Measurements from ENCODE around the gene TRERF1. TPM values are rescaled to one million over a fixed set of nuclear protein-coding genes. Genes with fewer than 3 reads are reported as not detected.

The TRERF1 gene
- total RNA-seq, 1 donor from 2014 or later, result 13.2 TPM

DNA sequence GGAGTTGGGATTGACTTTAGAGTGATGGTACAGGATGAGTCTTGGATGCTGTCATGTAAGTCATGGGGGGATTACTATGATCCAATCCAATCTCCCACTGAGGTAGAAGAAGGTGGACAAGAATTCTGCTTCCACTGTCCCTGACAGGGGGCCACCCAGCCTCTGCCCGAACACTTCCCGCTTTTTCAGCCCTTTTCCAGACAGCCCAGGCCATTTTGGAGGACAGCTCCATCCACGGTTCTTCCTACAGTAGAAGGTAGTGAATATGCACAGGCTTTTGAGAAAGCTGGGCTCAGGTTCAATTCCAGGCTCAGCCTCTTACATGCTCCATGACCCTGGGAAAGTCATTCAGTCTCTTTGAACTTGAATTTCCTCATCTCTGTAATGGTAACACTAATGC is 31.0 kb downstream of the TRERF1 start:
- H3K4me1 Mint-ChIP-seq (ENCODE audit: unreplicated experiment), result peaks cover 28% of the 10 kb centered on the region
- no peak overlapping the region for H3K27ac Mint-ChIP-seq
- TF ChIP-seq CTCF (conservative IDR thresholded peaks at IDR 0.05), result no peak
- DNase-seq (ENCODE audit: extremely low spot score, unreplicated experiment), result no peak
- peaks cover 9% of the 10 kb centered on the region for H3K36me3 Mint-ChIP-seq
- H3K4me3 Mint-ChIP-seq, result no peak overlapping the region
- no peaks in the 10 kb centered on the region for H3K27me3 Mint-ChIP-seq
- no peaks in the 10 kb centered on the region for H3K9me3 Mint-ChIP-seq

- Mint-ChIP-seq H3K4me3 (no peak overlapping the region), H3K27me3 (no peaks in the 10 kb centered on the region), H3K9me3 (no peaks in the 10 kb centered on the region), H3K4me1 (ENCODE audit: unreplicated experiment) (peaks cover 27% of the 10 kb centered on the region), H3K36me3 (peaks cover 10% of the 10 kb centered on the region), H3K27ac (no peak overlapping the region)
- no peak for DNase-seq (ENCODE audit: extremely low spot score, unreplicated experiment)
- no peak for TF ChIP-seq CTCF (conservative IDR thresholded peaks at IDR 0.05)
These were observed 32.0 kb downstream of the TRERF1 start for GRCh38 chr6:42419490-42420280.

- Mint-ChIP-seq H3K4me1 (ENCODE audit: unreplicated experiment) (peaks cover 27% of the 10 kb centered on the region), H3K9me3 (no peaks in the 10 kb centered on the region), H3K27me3 (no peaks in the 10 kb centered on the region), H3K4me3 (no peak overlapping the region), H3K27ac (no peak overlapping the region), H3K36me3 (peaks cover 12% of the 10 kb centered on the region)
- DNase-seq (ENCODE audit: extremely low spot score, unreplicated experiment), result no peak
- TF ChIP-seq CTCF (conservative IDR thresholded peaks at IDR 0.05), result no peak
These were observed 33.0 kb downstream of the TRERF1 start for GRCh38 chr6:42418724-42419123.

GRCh38 chr6:42417641-42418112 is 34.0 kb downstream of the TRERF1 start:
- Mint-ChIP-seq H3K9me3 (no peaks in the 10 kb centered on the region), H3K27ac (no peak overlapping the region)

DNA sequence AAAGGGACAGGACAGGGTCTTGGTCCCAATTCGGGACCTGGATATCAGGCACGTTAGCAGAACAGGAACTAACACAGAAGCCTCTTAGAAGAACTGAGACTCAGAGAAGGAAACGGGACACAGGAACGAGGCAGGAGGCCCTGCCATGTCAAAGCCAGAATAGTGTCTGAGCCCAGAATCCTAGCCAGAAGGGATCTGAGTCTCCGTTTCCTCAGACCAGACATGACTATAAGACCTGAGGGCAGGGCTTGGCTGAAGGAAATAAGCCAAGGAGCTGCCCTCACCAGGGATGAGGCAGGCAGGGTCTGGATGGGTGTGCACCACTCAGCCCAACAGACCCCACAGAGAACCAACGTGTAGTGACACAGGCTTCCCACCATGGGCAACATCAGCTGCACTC is 40.3 kb downstream of the TRERF1 start:
- Mint-ChIP-seq H3K36me3 (peaks cover 7% of the 10 kb centered on the region), H3K9me3 (no peaks in the 10 kb centered on the region), H3K4me1 (ENCODE audit: unreplicated experiment) (peaks cover 16% of the 10 kb centered on the region), H3K27me3 (no peaks in the 10 kb centered on the region), H3K27ac (no peak overlapping the region), H3K4me3 (no peak overlapping the region)
- DNase-seq (ENCODE audit: extremely low spot score, unreplicated experiment), result no peak
- no peak for TF ChIP-seq CTCF (conservative IDR thresholded peaks at IDR 0.05)

More at GRCh38 chr6:42417641-42418112, 34.0 kb downstream of the TRERF1 start:
- Mint-ChIP-seq H3K4me1 (ENCODE audit: unreplicated experiment) (peaks cover 27% of the 10 kb centered on the region), H3K36me3 (peaks cover 6% of the 10 kb centered on the region), H3K4me3 (no peak overlapping the region), H3K27me3 (no peaks in the 10 kb centered on the region)
- DNase-seq (ENCODE audit: extremely low spot score, unreplicated experiment), result no peak
- no peak for TF ChIP-seq CTCF (conservative IDR thresholded peaks at IDR 0.05)
